Activated T-helper 2 cell treated with anti-CD3 and anti-CD28 coated beads, Interferon-gamma antibody, Interleukin-2, Interleukin-4, amounts not matched to agents 10 μg/mL and 5 μg/mL and 100 μg/mL, durations not matched to agents 14 hours and 24 hours and 36 hours (primary cell): ENCODE data around the gene MAP2K2. TPM values are rescaled to one million over a fixed set of nuclear protein-coding genes. Genes with fewer than 3 reads are reported as not detected.
"Not testable (repeated sequence)": the region's sequence is repeated elsewhere in the genome, so short reads cannot be mapped to it uniquely, and the experiment has no call there.

Experiments
- DNase-seq: peaks from one replicate; pipeline ENCODE4 v3.0.0; 2021; ENCODE audit warnings: low spot score
- H3K27ac Mint-ChIP-seq: one replicate; pipeline ENCODE4 v1.8.0; 2021; ENCODE audit warnings: mixed read lengths
- H3K27me3 Mint-ChIP-seq: one replicate; pipeline ENCODE4 v1.8.0; 2021; ENCODE audit warnings: low read depth, mixed read lengths
- H3K36me3 Mint-ChIP-seq: one replicate; pipeline ENCODE4 v1.8.0; 2021; ENCODE audit warnings: low read depth, mixed read lengths
- H3K4me1 Mint-ChIP-seq: one replicate; pipeline ENCODE4 v1.8.0; 2021; ENCODE audit warnings: low read depth, mixed read lengths
- H3K4me3 Mint-ChIP-seq: one replicate; pipeline ENCODE4 v1.8.0; 2021; ENCODE audit warnings: low read depth, mild to moderate bottlenecking, moderate library complexity, mixed read lengths
- H3K9me3 Mint-ChIP-seq: one replicate; pipeline ENCODE4 v1.8.0; 2021; ENCODE audit warnings: mixed read lengths
- intact Hi-C: fragments of 100-400 bp; cut with micrococcal nuclease; formaldehyde crosslinking; loops from one replicate; pipeline ENCODE4 v1.15.1; 2023
- total RNA-seq: library from RNA; stranded (reverse); gene quantifications from 2 replicates; pipeline ENCODE4 v1.2.3, GENCODE V29; 2022

The MAP2K2 gene
- 131 and 141 TPM in 2 replicates for total RNA-seq

GRCh38 chr19:4123615-4124568 lies at the start of gene MAP2K2:
TSS of gene MAP2K2 (minus strand) at chr19:4124122. CDS start at chr19:4123875, 247 bp downstream.
- Mint-ChIP-seq H3K4me3 (peak within 1 kb of the TSS; percentile 94), H3K4me1 (peaks cover 17% of the 10 kb centered on the region), H3K27me3 (no peaks in the 10 kb centered on the region), H3K9me3 (no peaks in the 10 kb centered on the region), H3K36me3 (peaks cover 6% of the 10 kb centered on the region), H3K27ac (peak within 1 kb of the TSS; percentile 91)
- intact Hi-C loops = loop anchor here (5.0 to 10.0 kb wide), 3 partner anchors 37 to 119 kb away; partner anchors contain the start of genes PIAS4 and ZBTB7A
- peak; percentile 93 for DNase-seq

GRCh38 chr19:4172861-4173473 lies 49.0 kb upstream of the MAP2K2 start:
- intact Hi-C loops = no loop called here
- H3K4me3 Mint-ChIP-seq = no peak overlapping the region
- peaks cover 1% of the 10 kb centered on the region for H3K27me3 Mint-ChIP-seq
- DNase-seq = peak; percentile 63
- H3K36me3 Mint-ChIP-seq = peaks cover 10% of the 10 kb centered on the region
- H3K9me3 Mint-ChIP-seq = no peaks in the 10 kb centered on the region
- no peak overlapping the region for H3K27ac Mint-ChIP-seq
- H3K4me1 Mint-ChIP-seq = no peaks in the 10 kb centered on the region

GRCh38 chr19:4171676-4172075 lies 47.8 kb upstream of the MAP2K2 start:
- peaks cover 1% of the 10 kb centered on the region for H3K27me3 Mint-ChIP-seq
- no peak for DNase-seq
- no peaks in the 10 kb centered on the region for H3K4me1 Mint-ChIP-seq
- peaks cover 6% of the 10 kb centered on the region for H3K36me3 Mint-ChIP-seq
- no peaks in the 10 kb centered on the region for H3K9me3 Mint-ChIP-seq
- no peak overlapping the region for H3K4me3 Mint-ChIP-seq
- intact Hi-C loops = no loop called here
- no peak overlapping the region for H3K27ac Mint-ChIP-seq

- no peaks in the 10 kb centered on the region for H3K4me1 Mint-ChIP-seq
- no peaks in the 10 kb centered on the region for H3K27me3 Mint-ChIP-seq
- H3K9me3 Mint-ChIP-seq = no peaks in the 10 kb centered on the region
- H3K4me3 Mint-ChIP-seq = no peak overlapping the region
- DNase-seq = no peak
- no peak overlapping the region for H3K27ac Mint-ChIP-seq
- intact Hi-C loops = no loop called here
- H3K36me3 Mint-ChIP-seq = no peaks in the 10 kb centered on the region
Observed at GRCh38 chr19:4164262-4164661, 40.3 kb upstream of the MAP2K2 start.

GRCh38 chr19:4161415-4162077 lies 37.6 kb upstream of the MAP2K2 start:
- intact Hi-C loops = no loop called here
- Mint-ChIP-seq H3K4me3 (no peak overlapping the region), H3K27me3 (no peaks in the 10 kb centered on the region), H3K36me3 (no peaks in the 10 kb centered on the region), H3K4me1 (no peaks in the 10 kb centered on the region), H3K9me3 (no peaks in the 10 kb centered on the region), H3K27ac (no peak overlapping the region)
- no peak for DNase-seq

GRCh38 chr19:4157971-4158370 lies 34.0 kb upstream of the MAP2K2 start:
- H3K9me3 Mint-ChIP-seq, H3K36me3 Mint-ChIP-seq, H3K27ac Mint-ChIP-seq: not testable (repeated sequence)

GRCh38 chr19:4157164-4157563 lies 33.2 kb upstream of the MAP2K2 start:
- Mint-ChIP-seq H3K4me1 (peaks cover 9% of the 10 kb centered on the region), H3K27ac (no peak overlapping the region), H3K27me3 (no peaks in the 10 kb centered on the region), H3K36me3 (no peaks in the 10 kb centered on the region), H3K4me3 (no peak overlapping the region), H3K9me3 (no peaks in the 10 kb centered on the region)
- intact Hi-C loops = no loop called here
- no peak for DNase-seq

More at GRCh38 chr19:4157971-4158370, 34.0 kb upstream of the MAP2K2 start:
- DNase-seq, intact Hi-C loops, H3K4me1 Mint-ChIP-seq, H3K4me3 Mint-ChIP-seq, H3K27me3 Mint-ChIP-seq: not testable (repeated sequence)

- peaks cover 11% of the 10 kb centered on the region for H3K4me1 Mint-ChIP-seq
- no peak overlapping the region for H3K27ac Mint-ChIP-seq
- H3K27me3 Mint-ChIP-seq = no peaks in the 10 kb centered on the region
- no peak overlapping the region for H3K4me3 Mint-ChIP-seq
- intact Hi-C loops = no loop called here
- no peaks in the 10 kb centered on the region for H3K36me3 Mint-ChIP-seq
- H3K9me3 Mint-ChIP-seq = no peaks in the 10 kb centered on the region
- no peak for DNase-seq
Observed at GRCh38 chr19:4154571-4155312, 30.8 kb upstream of the MAP2K2 start.

- Mint-ChIP-seq H3K27ac (no peak overlapping the region), H3K4me3 (no peak overlapping the region), H3K4me1 (peaks cover 11% of the 10 kb centered on the region), H3K36me3 (no peaks in the 10 kb centered on the region), H3K9me3 (no peaks in the 10 kb centered on the region), H3K27me3 (no peaks in the 10 kb centered on the region)
- intact Hi-C loops = no loop called here
- no peak for DNase-seq
Observed at GRCh38 chr19:4152241-4152998, 28.5 kb upstream of the MAP2K2 start.

- Mint-ChIP-seq H3K27ac (no peak overlapping the region), H3K9me3 (no peaks in the 10 kb centered on the region), H3K4me3 (no peak overlapping the region), H3K27me3 (no peaks in the 10 kb centered on the region), H3K36me3 (no peaks in the 10 kb centered on the region), H3K4me1 (peaks cover 11% of the 10 kb centered on the region)
- intact Hi-C loops = no loop called here
- no peak for DNase-seq
Observed at GRCh38 chr19:4151623-4152022, 27.7 kb upstream of the MAP2K2 start.

GRCh38 chr19:4149518-4150288 lies 25.8 kb upstream of the MAP2K2 start:
- H3K27ac Mint-ChIP-seq = no peak overlapping the region
- no peaks in the 10 kb centered on the region for H3K9me3 Mint-ChIP-seq
- intact Hi-C loops = no loop called here

More at GRCh38 chr19:4149518-4150288, 25.8 kb upstream of the MAP2K2 start:
- no peak overlapping the region for H3K4me3 Mint-ChIP-seq
- DNase-seq = no peak
- H3K36me3 Mint-ChIP-seq = no peaks in the 10 kb centered on the region
- peaks cover 2% of the 10 kb centered on the region for H3K27me3 Mint-ChIP-seq
- H3K4me1 Mint-ChIP-seq = peaks cover 12% of the 10 kb centered on the region
